A549 (cell line): ENCODE data around the gene CEBPG. TPM values are rescaled to one million over a fixed set of nuclear protein-coding genes. Genes with fewer than 3 reads are reported as not detected.

Source experiments
- ATAC-seq, 2 experiments: fragments of 200-7000 bp in 1 of 2; fragments of >200 bp in 1 of 2; cut with Nextera tagmentation in 1 of 2; cut with Tn5 transposase in 1 of 2; 3 replicates each; pipeline versions ENCODE4 v1.8.0 to v1.9.1; 2018 to 2020; ENCODE audit warnings: mild to moderate bottlenecking in 1 of 2, moderate library complexity in 1 of 2
- CTCF ChIA-PET: fragments of 300-600 bp; sonication (Branson Sonifier 250); formaldehyde crosslinking; extraction: SDS; loops from one replicate; lab custom pipeline; 2021; ENCODE audit warnings: antibody characterized with exemption, inconsistent platforms; lab: Yijun Ruan, JAX
- POLR2A ChIA-PET: fragments of 350-600 bp; formaldehyde crosslinking; extraction: SDS; loops from one replicate; lab custom pipeline; 2021; ENCODE audit warnings: antibody characterized with exemption, inconsistent platforms; lab: Yijun Ruan, JAX
- DNase-seq, 2 experiments: peaks; one replicate each; pipeline versions ENCODE4 v3.0.0 to v3.0.0-alpha.2; 2011 to 2016; ENCODE audit warnings: low read depth in 1 of 2, low spot score in 1 of 2
- FAIRE-seq: peaks from 2 replicates; lab custom pipeline; 2011; peaks lifted over from hg19 to GRCh38; lab: Jason Lieb, UNC
- H3K27ac ChIP-seq, 2 experiments: fragments of >200 bp; sonication (Bioruptor Twin); formaldehyde crosslinking; 3 replicates each; pipeline ENCODE4 v1.5.1; 2016 to 2017
- H3K4me1 ChIP-seq: fragments of >200 bp; sonication (Bioruptor Twin); formaldehyde crosslinking; 3 replicates; pipeline ENCODE4 v1.6.1; 2016
- H3K4me2 ChIP-seq: fragments of >200 bp; sonication (Bioruptor Twin); formaldehyde crosslinking; 3 replicates; pipeline ENCODE4 v1.6.1; 2016
- H3K4me3 ChIP-seq: fragments of >200 bp; sonication (Bioruptor Twin); formaldehyde crosslinking; 3 replicates; pipeline ENCODE4 v1.5.1; 2016
- H3K9me3 ChIP-seq: fragments of >200 bp; sonication (Bioruptor Twin); formaldehyde crosslinking; 3 replicates; pipeline ENCODE4 v1.6.1; 2016
- ATOH8 ChIP-seq: fragments of 250-450 bp; sonication (Bioruptor Pico); IDR thresholded peaks from 2 replicates; pipeline ENCODE4 v1.5.0; 2020; ENCODE audit warnings: low read depth, mild to moderate bottlenecking, moderate library complexity
- CEBPB ChIP-seq, 2 experiments: fragments of >200 bp in 1 of 2; sonication (Bioruptor Twin) in 1 of 2; formaldehyde crosslinking in 1 of 2; IDR thresholded peaks; 2 replicates each; pipeline ENCODE4 v1.6.1; 2012 to 2016
- EHF ChIP-seq: fragments of 250-450 bp; sonication (Bioruptor Pico); IDR thresholded peaks from 2 replicates; pipeline ENCODE4 v1.5.0; 2020; ENCODE audit warnings: mild to moderate bottlenecking
- EHMT2 ChIP-seq: fragments of 200-600 bp; sonication (generic); IDR thresholded peaks from 2 replicates; pipeline ENCODE4 v1.6.1; 2016; ENCODE audit warnings: antibody characterized with exemption, low read depth, mild to moderate bottlenecking, moderate library complexity
- EP300 ChIP-seq, 2 experiments: fragments of >200 bp; sonication (Bioruptor Twin); formaldehyde crosslinking; IDR thresholded peaks; 2 replicates in 1 of 2; 3 replicates in 1 of 2; pipeline ENCODE4 v1.6.1; 2016 to 2017
- FOSL2 ChIP-seq, 2 experiments: fragments of 450-650 bp in 1 of 2; fragments of >200 bp in 1 of 2; sonication (Bioruptor Twin) in 1 of 2; formaldehyde crosslinking; IDR thresholded peaks; 2 replicates each; pipeline versions ENCODE4 v1.5.0 to v1.6.1; 2016 to 2020; ENCODE audit warnings: mild to moderate bottlenecking in 1 of 2, moderate library complexity in 1 of 2
- FOXS1 ChIP-seq: fragments of 250-450 bp; sonication (Bioruptor Pico); IDR thresholded peaks from 2 replicates; pipeline ENCODE4 v1.5.0; 2020; ENCODE audit warnings: mild to moderate bottlenecking, moderate library complexity
- GATA3 ChIP-seq: IDR thresholded peaks from 2 replicates; pipeline ENCODE4 v1.6.1; 2012; ENCODE audit warnings: borderline replicate concordance
- HEYL ChIP-seq: fragments of 250-450 bp; sonication (Bioruptor Pico); IDR thresholded peaks from 2 replicates; pipeline ENCODE4 v1.8.0; 2021; ENCODE audit warnings: mild to moderate bottlenecking, moderate library complexity
- HOXB5 ChIP-seq: fragments of 250-450 bp; sonication (Bioruptor Pico); IDR thresholded peaks from 2 replicates; pipeline ENCODE4 v1.5.0; 2020; ENCODE audit warnings: mild to moderate bottlenecking, moderate library complexity
- JUN ChIP-seq, 2 experiments: fragments of >200 bp; sonication (Bioruptor Twin); formaldehyde crosslinking; IDR thresholded peaks; 2 replicates in 1 of 2; 3 replicates in 1 of 2; pipeline ENCODE4 v1.6.1; 2016 to 2017
- KDM5A ChIP-seq: fragments of 200-600 bp; sonication (generic); IDR thresholded peaks from 2 replicates; pipeline ENCODE4 v1.6.1; 2016; ENCODE audit warnings: antibody characterized with exemption, mild to moderate bottlenecking
- MAZ ChIP-seq: fragments of 150-350 bp; IDR thresholded peaks from 2 replicates; pipeline ENCODE4 v1.6.1; 2014; ENCODE audit warnings: antibody characterized with exemption, low read depth, low read length, borderline replicate concordance
- NR3C1 ChIP-seq: fragments of >200 bp; sonication (Bioruptor Twin); formaldehyde crosslinking; IDR thresholded peaks from 3 replicates; pipeline ENCODE4 v1.6.1; 2017
- POLR2AphosphoS2 ChIP-seq: conservative IDR thresholded peaks from 2 replicates; pipeline ENCODE4 v1.6.1; 2012; ENCODE audit warnings: low read length, improper control_type of control experiment, inconsistent platforms
- RAD21 ChIP-seq, 2 experiments: fragments of >200 bp in 1 of 2; sonication (Bioruptor Twin) in 1 of 2; formaldehyde crosslinking in 1 of 2; IDR thresholded peaks in 1 of 2; conservative IDR thresholded peaks in 1 of 2; 2 replicates in 1 of 2; 3 replicates in 1 of 2; pipeline ENCODE4 v1.6.1; 2012 to 2018; ENCODE audit warnings: inconsistent platforms in 1 of 2
- RARB ChIP-seq: fragments of 250-450 bp; sonication (Bioruptor Pico); IDR thresholded peaks from 2 replicates; pipeline ENCODE4 v1.8.0; 2021; ENCODE audit warnings: mild to moderate bottlenecking, moderate library complexity
- RCOR1 ChIP-seq: fragments of 150-350 bp; IDR thresholded peaks from 2 replicates; pipeline ENCODE4 v1.6.1; 2014; ENCODE audit warnings: antibody characterized with exemption, low read length, low read depth
- TP53 ChIP-seq: fragments of 250-450 bp; sonication (Bioruptor Pico); IDR thresholded peaks from 2 replicates; pipeline ENCODE4 v1.5.0; 2021; ENCODE audit warnings: mild to moderate bottlenecking, moderate library complexity
- ZFP36 ChIP-seq: fragments of 450-650 bp; IDR thresholded peaks from 2 replicates; pipeline ENCODE4 v1.6.1; 2014; ENCODE audit warnings: borderline replicate concordance; ENCODE audit not compliant: partially characterized antibody
- ZSCAN20 ChIP-seq: fragments of 250-450 bp; sonication (Bioruptor Pico); IDR thresholded peaks from 2 replicates; pipeline ENCODE4 v1.8.0; 2022; ENCODE audit warnings: mild to moderate bottlenecking, moderate library complexity
- WGBS: methylation state at CpG from one replicate; pipeline ENCODE4 v1.1.6; 2017; ENCODE audit errors: missing lambda C conversion rate; 5-methylcytosine and 5-hydroxymethylcytosine counted together
- polyA plus RNA-seq, 4 experiments: library from polyadenylated mRNA; depleted of rRNA in 3 of 4; stranded (reverse); fragments of >200 nt; fragmentation: RNase III in 1 of 4; extraction: RNeasy Plus Mini Kit Qiagen cat#74134 plus additional on column Dnase treatment in 1 of 4; gene quantifications; 2 replicates in 3 of 4; 3 replicates in 1 of 4; pipeline ENCODE4 v1.2.3, GENCODE V29; 2011 to 2017
- TF ChIP-seq, protein P1 (sequence below): IDR thresholded peaks from 2 replicates; pipeline ENCODE4 v1.6.1; 2012; ENCODE audit warnings: low read depth, borderline replicate concordance
- TF ChIP-seq, protein P2 (sequence below): fragments of 150-350 bp; IDR thresholded peaks from 2 replicates; pipeline ENCODE4 v1.6.1; 2014; ENCODE audit warnings: low read depth, mild to moderate bottlenecking, low read length

Gene CEBPG
- polyA plus RNA-seq, 2 of the 4 experiments (the other 2 are of a cell fraction), result 34.3 to 138 TPM

DNA sequence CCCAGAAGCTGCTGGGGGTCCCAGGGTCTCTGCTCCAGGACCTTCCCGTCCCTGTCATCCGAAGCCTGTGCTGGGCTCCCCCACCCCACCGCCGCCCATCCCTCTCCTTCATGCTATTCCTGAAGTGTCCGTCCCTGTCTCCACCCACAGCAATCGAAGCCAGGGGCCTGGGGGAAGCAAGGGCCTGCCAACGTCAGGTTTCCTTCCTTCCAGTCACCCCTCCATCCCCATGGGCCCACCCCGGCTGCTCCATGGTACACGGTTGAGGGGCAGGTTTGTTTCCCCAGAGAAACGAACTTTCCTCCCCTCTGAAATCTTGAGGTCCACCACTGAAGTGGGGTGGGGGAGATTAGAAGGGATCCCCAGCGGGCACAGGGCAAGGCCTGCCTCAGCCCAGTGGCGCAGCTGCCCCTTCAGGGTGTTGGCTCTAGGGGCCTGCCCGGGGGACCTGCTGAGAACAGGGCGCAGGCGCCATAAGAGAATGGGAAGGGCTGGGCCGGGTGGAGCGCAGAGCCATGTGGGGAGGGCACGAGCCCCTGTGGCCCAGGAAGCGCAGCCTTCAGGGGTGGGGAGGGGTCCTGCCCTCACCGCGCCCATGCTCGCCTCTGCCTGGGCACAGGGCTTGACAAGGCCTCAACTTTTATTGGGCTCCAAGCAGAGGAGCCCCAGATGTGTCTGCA lies 16.1 kb downstream of the CEBPG start:
- no peak for ATAC-seq
- ChIA-PET CTCF (interaction anchor here (1.7 to 36.3 kb wide), 5 partner anchors 11 to 148 kb away, joined by 9 to 1493 read pairs (median 31); partner anchors contain the start of genes CEBPA and CEBPG), POLR2A (no interaction called here)
- Histone ChIP-seq H3K9me3 (no peaks in the 10 kb centered on the region), H3K4me2 (no peak overlapping the region), H3K4me1 (peaks cover 27% of the 10 kb centered on the region), H3K27ac (no peak overlapping the region), H3K4me3 (no peak overlapping the region)
- DNase-seq, result no peak
- no peak for FAIRE-seq
- WGBS, result 90% methylated on average over 22 of the region's 22 CpGs
- TF ChIP-seq POLR2AphosphoS2 (no peak), EHF (CRISPR knock-in tag) (no peak), HOXB5 (CRISPR knock-in tag) (no peak), NR3C1 (no peak), ATOH8 (CRISPR knock-in tag) (no peak), HEYL (CRISPR knock-in tag) (no peak), FOXS1 (CRISPR knock-in tag) (no peak)

DNA sequence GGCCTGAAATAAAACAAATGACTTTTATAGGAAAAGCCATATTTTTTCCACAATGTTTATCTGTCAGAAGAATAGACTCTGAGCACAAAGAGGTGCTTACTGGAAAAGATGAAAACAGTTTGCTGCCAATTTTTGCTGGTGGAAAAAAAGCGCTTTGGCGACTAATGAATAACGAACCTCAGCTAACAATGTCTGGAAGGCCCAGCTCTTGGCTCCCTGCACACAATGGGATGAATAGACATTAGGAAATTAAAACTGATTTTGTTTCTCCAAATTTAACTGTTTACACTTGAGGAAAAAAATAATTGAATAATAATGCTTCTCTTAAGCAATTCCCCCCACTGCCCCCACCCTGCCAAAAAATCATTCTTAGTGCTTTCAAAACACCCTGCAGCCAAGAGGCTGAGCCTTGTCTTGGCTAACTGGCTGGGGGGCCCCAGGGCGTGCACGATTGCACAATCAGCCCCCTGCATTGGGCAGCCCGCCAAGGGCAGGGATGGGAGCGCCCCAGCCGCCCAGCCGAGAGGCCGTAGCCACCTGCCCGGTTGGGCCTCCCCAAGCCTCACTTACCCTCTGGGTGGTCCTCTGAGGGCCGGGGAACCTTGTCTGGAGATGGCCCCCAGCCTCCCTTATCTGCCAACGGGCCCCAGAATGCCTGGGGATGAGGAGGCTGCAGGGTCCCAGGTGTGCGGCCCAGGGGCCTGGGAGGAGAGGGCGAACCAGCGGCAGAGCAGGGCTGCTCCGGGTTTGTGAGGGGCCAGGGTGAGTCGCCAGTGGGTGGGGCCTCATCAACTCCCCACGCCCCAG lies 16.8 kb downstream of the CEBPG start:
- WGBS, result 93% methylated on average over 19 of the region's 19 CpGs
- TF ChIP-seq, protein P1, sequence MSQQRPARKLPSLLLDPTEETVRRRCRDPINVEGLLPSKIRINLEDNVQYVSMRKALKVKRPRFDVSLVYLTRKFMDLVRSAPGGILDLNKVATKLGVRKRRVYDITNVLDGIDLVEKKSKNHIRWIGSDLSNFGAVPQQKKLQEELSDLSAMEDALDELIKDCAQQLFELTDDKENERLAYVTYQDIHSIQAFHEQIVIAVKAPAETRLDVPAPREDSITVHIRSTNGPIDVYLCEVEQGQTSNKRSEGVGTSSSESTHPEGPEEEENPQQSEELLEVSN, result no peak
- TF ChIP-seq CEBPB (IDR thresholded peaks at IDR 0.05) (peak; percentile 86 to 89; a peak in 3 of 4 replicates), ZSCAN20 (CRISPR knock-in tag) (no peak), RCOR1 (no peak)
- Histone ChIP-seq H3K9me3 (no peaks in the 10 kb centered on the region), H3K4me2 (no peak overlapping the region), H3K4me1 (peaks cover 30% of the 10 kb centered on the region), H3K27ac (no peak overlapping the region), H3K4me3 (no peak overlapping the region)
- peak; percentile 77 for FAIRE-seq
- ChIA-PET CTCF (interaction anchor here (1.0 to 36.3 kb wide), 5 partner anchors 12 to 149 kb away, joined by 3 to 1493 read pairs (median 31); partner anchors contain the start of gene CEBPA), POLR2A (interaction anchor here (1.5 kb wide), 1 partner anchor 88 kb away, joined by 5 read pairs; the partner anchor contains the start of gene CEBPA)
- DNase-seq, result no peak
- no peak for ATAC-seq

DNA sequence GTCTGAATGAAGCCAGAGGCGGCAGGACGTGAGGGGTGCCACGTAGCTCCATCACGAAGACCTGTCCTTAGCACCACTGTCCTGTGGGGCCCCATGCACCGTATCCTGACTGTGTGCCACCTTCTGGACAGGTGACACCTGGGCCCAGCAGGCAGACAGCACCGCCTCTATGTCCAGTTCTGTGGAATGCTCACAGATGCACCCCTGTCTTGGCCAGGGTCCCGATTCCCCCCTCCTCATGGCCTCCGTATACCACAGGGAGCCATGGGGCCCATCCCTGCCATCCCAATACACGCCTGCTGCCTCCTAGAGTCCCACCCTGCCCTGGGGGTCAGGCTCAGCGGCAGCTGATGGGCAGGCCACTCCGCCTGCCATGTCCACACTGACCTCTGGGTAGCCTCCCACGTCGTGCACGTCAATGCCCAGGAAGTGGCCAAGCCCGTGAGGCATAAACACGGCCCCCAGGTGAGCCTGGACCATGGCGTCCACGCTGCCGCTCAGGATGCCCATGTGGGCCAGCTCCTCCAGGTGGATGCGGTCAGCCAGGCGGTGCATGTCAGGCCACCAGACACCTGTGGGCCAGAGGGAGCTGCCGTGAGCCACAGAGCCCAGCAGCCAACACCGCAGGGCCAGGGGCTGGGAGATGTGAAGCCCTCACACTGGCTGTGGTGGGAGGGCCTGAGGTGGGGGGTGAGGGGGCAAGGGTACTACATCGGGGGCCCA lies 17.6 kb downstream of the CEBPG start:
- Histone ChIP-seq H3K4me2 (no peak overlapping the region), H3K9me3 (no peaks in the 10 kb centered on the region), H3K27ac (no peak overlapping the region), H3K4me1 (peaks cover 30% of the 10 kb centered on the region), H3K4me3 (no peak overlapping the region)
- no peak for ATAC-seq
- WGBS, result 88% methylated on average over 22 of the region's 24 CpGs
- ChIA-PET POLR2A (interaction anchor here (0.5 to 1.5 kb wide), 2 partner anchors 88 to 207 kb away, joined by 5 to 6 read pairs; partner anchors contain the start of gene CEBPA), CTCF (interaction anchor here (1.0 to 36.3 kb wide), 9 partner anchors 9 to 172 kb away, joined by 3 to 1493 read pairs (median 6); partner anchors contain the start of genes CEBPA and CEBPG)
- no peak for FAIRE-seq
- TF ChIP-seq ZFP36 (no peak), GATA3 (no peak), HEYL (CRISPR knock-in tag) (no peak), RAD21 (conservative IDR thresholded peaks at IDR 0.05 in 1 of 2, IDR thresholded peaks at IDR 0.05 in 1 of 2) (no peak), EHF (CRISPR knock-in tag) (no peak), FOXS1 (CRISPR knock-in tag) (no peak), NR3C1 (no peak), MAZ (no peak), EP300 (IDR thresholded peaks at IDR 0.05) (no peak), FOSL2 (IDR thresholded peaks at IDR 0.05) (no peak), FOSL2 (CRISPR knock-in tag; IDR thresholded peaks at IDR 0.05) (no peak), RARB (CRISPR knock-in tag) (no peak), TP53 (CRISPR knock-in tag) (no peak), JUN (IDR thresholded peaks at IDR 0.05) (no peak), KDM5A (no peak), EHMT2 (no peak)
- TF ChIP-seq, protein P2, sequence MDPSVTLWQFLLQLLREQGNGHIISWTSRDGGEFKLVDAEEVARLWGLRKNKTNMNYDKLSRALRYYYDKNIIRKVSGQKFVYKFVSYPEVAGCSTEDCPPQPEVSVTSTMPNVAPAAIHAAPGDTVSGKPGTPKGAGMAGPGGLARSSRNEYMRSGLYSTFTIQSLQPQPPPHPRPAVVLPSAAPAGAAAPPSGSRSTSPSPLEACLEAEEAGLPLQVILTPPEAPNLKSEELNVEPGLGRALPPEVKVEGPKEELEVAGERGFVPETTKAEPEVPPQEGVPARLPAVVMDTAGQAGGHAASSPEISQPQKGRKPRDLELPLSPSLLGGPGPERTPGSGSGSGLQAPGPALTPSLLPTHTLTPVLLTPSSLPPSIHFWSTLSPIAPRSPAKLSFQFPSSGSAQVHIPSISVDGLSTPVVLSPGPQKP, result no peak
- DNase-seq, result no peak
